Measurements from ENCODE around the gene ENAH. TPM values are rescaled to one million over a fixed set of nuclear protein-coding genes. Genes with fewer than 3 reads are reported as not detected.
"Not testable (repeated sequence)": the region's sequence is repeated elsewhere in the genome, so short reads cannot be mapped to it uniquely, and the experiment has no call there.

The ENAH gene
- polyA plus RNA-seq, 3 donors, result 13.9 to 36.8 (median 18.8) TPM

GRCh38 chr1:225522588-225523262, 130.2 kb downstream of the ENAH start:
- H3K27ac ChIP-seq (ENCODE audit: low read depth, low read length), result no peak overlapping the region

GRCh38 chr1:225520587-225521227, 132.2 kb downstream of the ENAH start:
- 96 to 98% (median 97%) methylated on average over 7 of the region's 7 CpGs for WGBS, 3 donors
- H3K27ac ChIP-seq (ENCODE audit: low read depth, low read length), result no peak overlapping the region

More at GRCh38 chr1:225522588-225523262, 130.2 kb downstream of the ENAH start:
- 74 to 89% (median 86%) methylated on average over 1 of the region's 1 CpG for WGBS, 3 donors

- no peak overlapping the region for H3K27ac ChIP-seq (ENCODE audit: low read depth, low read length)
- WGBS, 3 donors, result 92 to 95% (median 94%) methylated on average over 19 of the region's 19 CpGs
These were observed 133.6 kb downstream of the ENAH start for GRCh38 chr1:225519166-225519863.

- no peak overlapping the region for H3K27ac ChIP-seq (ENCODE audit: low read depth, low read length)
- WGBS, 3 donors, result 63 to 93% (median 77%) methylated on average over 8 of the region's 8 CpGs
These were observed 135.2 kb downstream of the ENAH start for GRCh38 chr1:225517697-225518096.

- 95 to 100% (median 98%) methylated on average over 6 of the region's 6 CpGs for WGBS, 3 donors
- no peak overlapping the region for H3K27ac ChIP-seq (ENCODE audit: low read depth, low read length)
These were observed 135.7 kb downstream of the ENAH start for GRCh38 chr1:225517221-225517620.

GRCh38 chr1:225514671-225515081, 138.2 kb downstream of the ENAH start:
- WGBS, 3 donors, result 56 to 80% (median 65%) methylated on average over 3 of the region's 3 CpGs
- H3K27ac ChIP-seq (ENCODE audit: low read depth, low read length), result no peak overlapping the region

- 96 to 98% (median 97%) methylated on average over 9 of the region's 9 CpGs for WGBS, 3 donors
- not testable (repeated sequence) for H3K27ac ChIP-seq (ENCODE audit: low read depth, low read length)
These were observed 139.3 kb downstream of the ENAH start for GRCh38 chr1:225513576-225513975.

GRCh38 chr1:225511828-225512381, 141.0 kb downstream of the ENAH start:
- WGBS, 3 donors, result 91 to 99% (median 96%) methylated on average over 4 of the region's 4 CpGs
- H3K27ac ChIP-seq (ENCODE audit: low read depth, low read length), result no peak overlapping the region

GRCh38 chr1:225510740-225511139, 142.2 kb downstream of the ENAH start:
- WGBS, 3 donors, result 97 to 100% (median 98%) methylated on average over 2 of the region's 2 CpGs
- not testable (repeated sequence) for H3K27ac ChIP-seq (ENCODE audit: low read depth, low read length)

GRCh38 chr1:225509770-225510169, 143.2 kb downstream of the ENAH start:
- 87 to 94% (median 91%) methylated on average over 3 of the region's 3 CpGs for WGBS, 3 donors
- no peak overlapping the region for H3K27ac ChIP-seq (ENCODE audit: low read depth, low read length)

GRCh38 chr1:225509376-225509707, 143.6 kb downstream of the ENAH start:
- WGBS, 3 donors, result 96 to 98% (median 97%) methylated on average over 2 of the region's 2 CpGs
- H3K27ac ChIP-seq (ENCODE audit: low read depth, low read length), result no peak overlapping the region

- WGBS, 3 donors, result 75 to 83% (median 79%) methylated on average over 11 to 12 of the region's 12 CpGs
- H3K27ac ChIP-seq (ENCODE audit: low read depth, low read length), result no peak overlapping the region
These were observed 144.2 kb downstream of the ENAH start for GRCh38 chr1:225508538-225509375.

GRCh38 chr1:225506727-225507126, 146.2 kb downstream of the ENAH start:
- no peak overlapping the region for H3K27ac ChIP-seq (ENCODE audit: low read depth, low read length)
- WGBS, 3 donors, result 90 to 97% (median 94%) methylated on average over 1 of the region's 1 CpG

- 91 to 95% (median 92%) methylated on average over 2 of the region's 2 CpGs for WGBS, 3 donors
- H3K27ac ChIP-seq (ENCODE audit: low read depth, low read length), result no peak overlapping the region
These were observed 148.1 kb downstream of the ENAH start for GRCh38 chr1:225504776-225505175.

- WGBS, 3 donors, result 87 to 90% (median 90%) methylated on average over 4 of the region's 4 CpGs
- H3K27ac ChIP-seq (ENCODE audit: low read depth, low read length), result no peak overlapping the region
These were observed 152.2 kb downstream of the ENAH start for GRCh38 chr1:225500624-225501192.

GRCh38 chr1:225498549-225499136, 154.3 kb downstream of the ENAH start:
- 54 to 79% (median 60%) methylated on average over 4 of the region's 4 CpGs for WGBS, 3 donors
- no peak overlapping the region for H3K27ac ChIP-seq (ENCODE audit: low read depth, low read length)

GRCh38 chr1:225494789-225495359, 158.0 kb downstream of the ENAH start:
- H3K27ac ChIP-seq (ENCODE audit: low read depth, low read length), result no peak overlapping the region
- WGBS, 3 donors, result 75 to 79% (median 77%) methylated on average over 7 of the region's 7 CpGs

Measured in adipose tissue (tissue), 3 donors.